ENCODE data around the gene RPTOR.

The RPTOR gene

DNA sequence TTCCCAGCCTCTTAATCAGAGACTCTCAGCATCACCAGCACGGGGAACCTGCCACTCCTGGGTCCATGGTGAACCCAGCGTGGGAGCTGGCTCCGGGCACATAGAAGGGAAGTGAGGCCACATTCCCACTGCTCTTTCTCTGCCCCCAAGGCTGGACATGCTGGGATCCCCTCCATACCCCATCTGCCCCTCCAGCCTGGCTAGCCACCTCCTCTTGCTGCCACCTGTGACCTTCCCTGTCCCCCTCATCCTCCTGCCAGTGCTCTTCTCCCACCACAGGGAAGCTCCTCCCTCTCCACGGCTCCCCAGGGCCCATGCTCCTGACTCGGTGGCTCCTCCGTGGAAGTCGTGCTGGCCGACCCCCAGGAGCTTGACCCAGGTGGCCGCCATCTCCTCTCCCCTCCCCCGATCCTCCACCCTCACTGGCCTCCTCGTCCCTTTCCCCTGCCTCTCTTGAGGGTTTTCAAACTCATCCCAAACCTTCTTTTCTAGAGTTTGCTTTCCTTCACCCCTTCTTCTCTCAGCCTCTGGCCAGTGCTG lies 307.9 kb downstream of the RPTOR start:
- no peak for DNase-seq (ENCODE audit: extremely low read depth in 1 of 2, low read depth in 1 of 2)

DNA sequence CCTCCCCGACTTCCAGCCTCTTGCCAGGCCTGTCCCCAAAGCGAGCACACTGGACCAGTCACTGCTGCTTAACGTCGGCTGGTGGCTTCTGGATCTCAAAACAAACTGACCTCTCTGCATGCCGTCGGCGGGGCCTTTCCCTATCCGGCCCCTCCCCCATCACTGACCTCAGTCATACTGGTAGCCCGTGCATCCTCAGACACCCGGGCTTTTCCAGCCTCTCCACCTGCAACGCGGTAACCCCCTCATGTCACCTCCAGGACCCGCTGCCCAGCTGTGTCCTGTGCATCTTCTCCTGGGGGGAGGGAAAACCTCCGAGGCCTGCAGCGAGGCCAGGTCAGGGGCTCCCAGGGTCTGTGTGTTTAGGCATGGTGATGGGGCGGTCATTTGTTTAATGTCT lies 308.4 kb downstream of the RPTOR start:
- DNase-seq (ENCODE audit: extremely low read depth in 1 of 2, low read depth in 1 of 2) = no peak

DNA sequence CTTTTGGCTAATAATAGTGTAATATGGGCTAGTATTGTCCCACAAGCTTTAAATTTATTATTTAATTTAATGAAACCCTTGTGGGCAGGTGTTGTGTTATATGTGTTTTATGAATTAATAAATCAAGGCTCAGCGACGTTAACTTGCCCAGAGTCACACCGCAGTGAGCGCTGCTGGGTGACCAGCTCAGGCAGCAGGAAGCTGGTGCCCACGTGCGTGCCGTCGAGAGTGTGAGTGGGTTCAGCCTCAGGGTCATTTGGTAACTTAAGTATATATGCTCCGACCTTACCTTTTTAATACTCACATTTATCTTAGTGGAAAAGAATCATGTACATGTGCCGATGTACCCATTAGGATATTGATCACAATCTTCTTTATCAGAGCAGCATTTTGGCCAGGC lies 309.6 kb downstream of the RPTOR start:
- no peak for DNase-seq (ENCODE audit: extremely low read depth in 1 of 2, low read depth in 1 of 2)

DNA sequence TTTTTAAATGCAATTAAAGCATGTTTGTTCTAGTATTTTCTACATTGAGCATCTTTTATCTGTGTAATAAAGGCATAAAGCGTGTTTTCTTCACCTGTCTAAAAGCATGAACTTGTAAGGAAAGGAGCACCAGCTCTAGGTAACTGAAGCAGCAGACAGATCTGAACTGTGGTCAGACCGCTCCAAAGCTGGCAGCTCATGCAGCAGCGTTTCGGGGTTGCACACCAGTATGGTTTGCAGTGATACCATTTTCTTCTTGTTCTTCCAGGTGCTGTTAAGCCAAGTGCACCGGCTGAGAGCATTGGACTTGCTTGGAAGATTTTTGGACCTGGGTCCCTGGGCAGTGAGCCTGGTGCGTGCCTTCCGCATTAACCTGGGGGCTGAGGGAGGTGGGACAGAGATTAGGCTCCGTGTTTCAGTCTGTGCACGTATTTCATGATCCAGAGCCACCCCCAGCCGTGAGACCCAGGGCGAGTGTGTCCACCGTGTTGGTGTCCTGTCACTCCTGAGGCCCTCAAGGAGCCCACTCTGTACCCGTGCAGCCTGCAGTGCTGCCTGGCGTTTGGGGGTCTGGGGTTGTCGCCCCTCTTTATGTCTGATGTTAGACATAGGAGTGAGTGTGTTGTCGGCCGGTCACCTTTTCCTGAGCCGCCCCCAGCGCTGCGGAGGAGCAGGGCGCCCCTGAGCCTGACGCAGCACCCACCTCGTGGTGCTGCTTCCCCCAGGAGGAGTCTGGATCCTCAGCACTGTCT lies 310.7 kb downstream of the RPTOR start:
- no peak for DNase-seq (ENCODE audit: extremely low read depth in 1 of 2, low read depth in 1 of 2)

DNA sequence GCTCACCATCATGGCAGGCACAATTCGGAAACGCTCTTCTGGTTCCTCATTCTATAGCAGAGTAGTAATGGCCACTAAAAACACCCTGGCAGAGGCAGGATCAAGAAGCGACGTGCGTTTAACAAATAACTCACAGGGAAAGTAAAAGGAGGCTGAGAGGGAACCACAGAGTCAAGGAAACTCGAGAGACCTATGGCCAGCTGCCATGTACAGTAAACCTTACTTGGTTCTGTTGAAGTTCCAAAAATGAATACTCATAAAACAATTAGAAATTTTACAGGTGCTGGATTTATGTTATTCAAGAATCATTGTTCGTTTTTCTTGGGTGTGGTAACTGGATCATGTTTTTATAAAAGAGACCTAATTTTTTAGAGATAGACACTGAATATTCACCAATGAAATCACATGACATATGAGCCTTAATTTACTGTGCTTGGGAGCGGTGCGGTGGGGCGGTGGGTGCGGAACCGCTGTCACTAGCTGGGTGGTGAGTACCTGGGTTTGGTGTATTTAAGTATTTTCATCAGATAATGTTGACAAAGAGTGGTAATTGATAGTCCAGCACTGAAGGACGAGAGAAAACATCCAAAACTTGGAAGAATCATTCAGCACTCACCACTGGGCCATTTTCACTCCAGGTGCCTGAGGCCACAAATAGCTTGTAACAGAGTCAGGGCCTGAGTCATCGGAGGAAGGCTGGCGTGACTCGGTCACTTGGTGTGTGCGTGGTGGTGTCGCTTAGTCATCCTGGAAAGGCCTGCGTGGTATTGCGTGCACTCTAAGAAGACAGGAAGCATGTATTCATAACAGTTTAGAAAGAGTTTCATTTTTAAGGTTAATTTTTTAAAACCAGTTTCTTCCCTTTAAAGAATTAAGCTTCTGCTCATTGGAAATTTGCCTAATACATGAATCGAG lies 311.6 kb downstream of the RPTOR start:
- DNase-seq (ENCODE audit: extremely low read depth in 1 of 2, low read depth in 1 of 2) = peak in 1 of 2 donors; percentile 52

DNA sequence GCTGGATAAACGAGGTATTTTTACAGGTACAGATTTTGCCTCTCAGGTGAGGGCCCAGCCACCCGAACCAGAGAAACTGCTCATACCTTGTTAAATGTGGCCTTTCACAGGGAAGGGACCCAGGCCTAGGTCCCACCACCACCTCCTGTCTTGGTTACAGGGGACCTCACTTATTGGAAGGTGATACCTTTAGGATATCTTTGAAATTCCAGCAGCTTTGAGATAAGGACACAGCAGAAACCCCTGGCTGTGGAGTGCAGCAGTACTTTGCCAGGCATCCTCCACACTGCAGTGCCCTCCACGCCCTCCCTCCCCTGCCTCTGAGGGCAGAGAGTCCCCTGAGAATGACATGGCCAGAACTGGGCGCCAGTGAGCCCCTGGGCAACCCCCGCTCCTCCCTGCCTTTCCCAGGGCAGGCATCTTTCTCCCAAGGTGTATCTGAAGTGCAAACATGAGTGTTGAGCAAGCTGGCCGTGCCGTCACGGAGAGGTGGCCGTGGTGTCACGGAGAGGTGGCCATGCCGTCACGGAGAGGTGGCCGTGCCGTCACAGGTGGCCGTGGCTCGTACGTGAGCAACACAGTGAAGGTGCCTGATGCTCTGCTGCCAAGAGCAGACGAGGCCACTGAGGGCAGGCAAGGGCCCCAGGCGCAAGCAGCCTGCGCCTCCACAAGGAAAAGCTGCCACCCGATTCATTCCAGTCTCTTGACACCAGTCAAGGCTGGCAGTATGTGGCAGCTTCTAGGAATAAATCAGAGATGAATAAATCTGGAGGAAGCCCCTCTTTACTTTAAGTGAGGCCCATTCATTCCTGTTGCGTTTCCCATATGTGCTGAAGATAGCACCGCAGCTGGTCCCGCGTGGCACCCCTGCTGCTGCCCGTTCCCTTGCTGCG lies 312.5 kb downstream of the RPTOR start:
- DNase-seq (ENCODE audit: extremely low read depth in 1 of 2, low read depth in 1 of 2) = no peak

DNA sequence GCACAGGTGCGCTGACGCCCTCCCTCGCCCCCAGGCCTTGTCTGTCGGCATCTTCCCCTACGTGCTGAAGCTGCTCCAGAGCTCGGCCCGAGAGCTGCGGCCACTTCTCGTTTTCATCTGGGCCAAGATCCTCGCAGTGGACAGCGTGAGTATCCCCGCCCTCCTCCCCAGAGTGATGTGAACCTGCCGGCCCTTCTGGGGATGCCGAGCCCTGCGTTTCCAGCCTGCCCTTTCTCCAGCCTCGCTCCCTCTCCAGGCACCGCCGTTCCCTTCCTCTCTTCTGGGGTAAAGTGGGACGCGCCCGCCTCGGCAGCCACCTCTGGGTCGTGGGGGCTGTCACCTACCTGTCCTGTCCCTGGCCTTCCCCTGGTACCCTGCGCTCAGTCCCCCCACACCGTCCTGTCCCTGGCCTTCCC lies 313.1 kb downstream of the RPTOR start:
- no peak for DNase-seq (ENCODE audit: extremely low read depth in 1 of 2, low read depth in 1 of 2)

DNA sequence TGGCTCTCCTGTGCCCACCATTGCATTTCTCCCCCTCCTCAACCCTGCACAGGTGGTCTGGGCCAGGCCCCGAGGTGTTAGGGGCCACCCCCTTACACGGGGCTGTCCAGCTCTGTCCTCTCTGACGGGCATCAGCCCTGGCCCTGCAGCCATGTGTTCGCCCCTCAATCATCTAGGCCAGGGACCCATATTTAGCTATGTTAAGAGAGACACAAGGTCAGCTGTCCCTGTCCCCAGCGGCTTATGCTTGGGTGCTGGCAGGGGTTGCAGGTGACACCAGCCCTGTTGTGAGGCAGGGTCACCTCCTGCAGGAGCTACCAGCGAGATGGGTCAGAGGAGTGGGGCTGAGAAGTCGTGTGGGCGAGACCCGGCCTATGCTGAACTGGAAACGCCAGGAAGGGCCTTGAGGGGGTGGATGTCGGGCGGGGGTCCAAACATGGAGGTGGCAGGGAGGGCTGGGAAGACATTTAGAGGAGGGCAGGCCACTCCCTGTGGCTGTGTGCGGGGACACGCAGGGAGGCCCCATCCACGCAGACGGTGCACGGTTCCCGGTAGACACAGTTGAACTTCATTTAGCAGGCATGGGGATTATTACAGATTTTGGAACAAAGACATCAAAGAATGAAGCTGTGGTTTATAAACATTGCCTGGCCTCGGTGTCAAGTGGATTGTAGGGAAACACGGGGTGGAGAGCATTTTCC lies 313.8 kb downstream of the RPTOR start:
- DNase-seq (ENCODE audit: extremely low read depth in 1 of 2, low read depth in 1 of 2) = no peak

DNA sequence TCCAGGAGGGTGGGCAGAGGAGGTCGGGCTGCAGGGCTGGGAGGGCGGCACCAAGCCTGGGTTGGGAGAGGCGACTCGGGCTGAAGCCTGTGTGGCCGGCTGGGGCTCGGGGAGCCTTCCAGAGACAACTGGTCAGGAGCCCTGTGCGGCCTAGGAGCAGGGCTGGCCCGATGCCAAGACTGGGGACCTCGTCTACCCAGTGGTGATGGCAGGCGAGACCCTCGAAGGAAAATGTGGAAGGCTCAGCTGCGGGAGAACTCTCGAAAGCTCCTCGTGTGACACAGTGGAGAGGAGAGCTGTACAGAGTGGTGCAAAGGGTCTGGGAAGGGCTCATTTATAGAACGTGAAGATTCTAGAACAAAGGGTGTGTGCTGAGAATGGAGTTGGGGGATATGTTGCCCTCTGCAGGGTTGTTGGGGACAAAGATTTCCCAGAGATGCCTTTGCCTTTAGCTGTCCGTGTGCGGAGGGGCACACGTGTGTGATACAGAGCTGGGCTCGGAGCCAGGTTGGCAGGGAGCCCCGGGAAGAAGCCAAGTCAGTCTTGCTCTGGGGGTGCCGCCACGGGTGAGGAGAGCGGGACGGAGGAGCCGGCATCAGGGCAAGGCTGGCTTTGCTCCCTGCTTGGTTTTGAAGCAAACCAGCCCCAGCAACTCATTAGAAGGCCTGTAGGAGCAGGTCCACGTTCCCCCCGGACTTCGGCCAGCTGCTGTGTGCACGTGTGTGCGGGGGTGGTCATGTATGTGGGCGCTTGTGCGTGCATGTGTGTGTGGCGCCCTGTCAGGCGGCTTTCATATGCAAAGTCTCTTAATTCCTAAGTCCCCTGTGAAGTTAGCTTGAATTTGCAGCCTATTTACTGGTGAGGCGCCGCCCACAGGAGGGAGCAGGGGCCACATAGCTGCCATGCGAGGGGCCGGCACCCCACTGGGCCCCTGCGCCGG lies 314.6 kb downstream of the RPTOR start:
- no peak for DNase-seq (ENCODE audit: extremely low read depth in 1 of 2, low read depth in 1 of 2)

DNA sequence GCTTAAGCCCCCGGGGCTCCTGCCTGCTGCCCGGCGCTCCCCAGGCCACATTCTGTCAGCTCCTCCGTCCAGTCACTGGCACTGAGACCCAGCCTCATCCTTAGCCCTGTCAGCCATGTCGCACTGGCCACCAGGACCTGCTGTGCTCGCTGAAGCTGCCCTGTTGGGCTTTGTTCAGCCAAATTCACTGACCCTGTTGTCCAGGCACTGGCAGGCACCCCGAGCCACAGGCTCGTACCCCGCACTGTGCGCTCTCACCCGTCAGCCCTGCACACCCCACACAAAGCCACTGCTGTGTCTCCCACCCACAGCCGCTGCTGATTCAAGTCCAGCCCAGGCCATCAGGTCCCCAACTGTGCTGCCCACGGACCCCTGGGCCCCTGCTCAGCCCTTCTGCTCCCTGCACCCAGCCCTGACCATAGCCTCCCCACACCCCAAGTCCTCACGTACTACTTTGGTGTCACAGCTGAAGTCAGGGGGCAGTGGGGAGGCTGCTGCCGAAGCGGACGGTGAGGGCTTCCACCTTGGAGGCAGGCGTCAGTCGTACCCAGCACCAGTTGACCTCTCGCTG lies 315.5 kb downstream of the RPTOR start:
- DNase-seq (ENCODE audit: extremely low read depth in 1 of 2, low read depth in 1 of 2) = no peak

DNA sequence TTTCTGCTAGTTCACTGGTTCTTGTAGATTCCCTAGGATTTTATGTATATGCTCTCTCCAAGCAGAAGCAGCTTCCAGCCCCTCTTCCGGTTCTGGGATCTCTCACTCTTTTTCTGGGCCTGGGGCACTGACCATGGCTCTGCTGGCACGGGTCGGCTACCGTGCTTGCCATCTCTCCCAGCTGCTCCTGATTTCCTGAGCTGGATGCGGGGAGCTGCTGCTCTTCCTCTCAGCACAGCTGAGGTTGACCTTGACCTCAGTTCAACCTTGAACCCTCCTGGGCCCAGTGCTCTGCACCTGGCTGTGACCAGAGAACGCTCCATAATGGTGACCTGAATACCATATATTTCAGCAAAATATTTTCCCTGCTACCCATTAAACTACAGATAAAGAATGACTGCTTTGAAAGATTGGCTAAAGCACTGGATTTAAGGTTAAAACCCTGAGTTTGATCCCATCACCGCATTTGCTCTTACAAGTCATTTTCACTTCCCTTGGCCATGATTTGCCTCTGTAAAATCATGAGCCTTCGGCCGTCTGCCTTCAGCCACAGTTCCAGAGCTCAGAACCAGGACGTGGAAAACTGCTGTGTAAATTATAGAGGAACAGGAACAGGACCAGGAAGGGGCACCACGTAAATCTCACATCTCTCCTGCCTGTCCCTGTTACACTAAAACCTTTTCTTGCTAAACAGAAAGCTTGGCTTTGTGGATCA lies 316.2 kb downstream of the RPTOR start:
- DNase-seq (ENCODE audit: extremely low read depth in 1 of 2, low read depth in 1 of 2) = no peak

DNA sequence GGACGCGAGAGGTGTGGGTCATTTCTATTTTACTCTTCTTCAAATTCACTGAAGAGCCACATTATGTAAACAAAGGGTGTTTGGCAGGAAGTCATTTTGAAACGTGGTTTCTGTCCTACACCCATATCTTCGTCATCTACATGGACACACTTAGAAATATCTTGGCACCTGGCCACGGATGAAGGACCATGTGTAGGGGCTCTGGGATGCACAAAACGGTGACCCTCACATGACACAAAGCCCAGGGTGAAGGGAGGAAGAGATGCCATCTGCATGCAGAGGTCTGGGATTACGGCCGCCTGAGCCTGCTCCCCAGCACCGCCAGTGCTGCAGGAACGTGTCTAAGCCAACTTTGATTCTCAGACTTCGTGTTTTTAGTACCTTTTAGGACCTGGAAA lies 316.8 kb downstream of the RPTOR start:
- DNase-seq (ENCODE audit: extremely low read depth in 1 of 2, low read depth in 1 of 2) = no peak

DNA sequence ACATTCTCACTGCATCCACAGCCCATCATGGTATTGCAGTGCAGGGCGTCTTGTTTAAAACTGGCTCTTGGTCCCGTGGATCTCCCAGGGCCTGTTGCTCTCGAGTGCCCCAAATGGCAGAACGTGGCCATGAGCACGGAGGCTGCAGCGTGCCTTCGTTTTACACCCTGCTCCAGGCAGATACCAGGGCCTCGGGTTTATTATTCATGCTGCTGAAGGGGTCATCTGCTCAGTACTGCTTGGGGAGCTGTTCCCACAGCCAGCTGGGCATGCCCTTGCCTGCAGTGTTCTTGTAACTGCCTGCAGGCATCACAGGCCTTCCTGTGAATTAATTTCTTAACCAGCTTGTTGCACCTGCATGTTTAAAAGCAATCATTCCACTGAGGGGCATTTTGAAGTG lies 317.3 kb downstream of the RPTOR start:
- DNase-seq (ENCODE audit: extremely low read depth in 1 of 2, low read depth in 1 of 2) = peak in 1 of 2 donors; percentile 25

DNA sequence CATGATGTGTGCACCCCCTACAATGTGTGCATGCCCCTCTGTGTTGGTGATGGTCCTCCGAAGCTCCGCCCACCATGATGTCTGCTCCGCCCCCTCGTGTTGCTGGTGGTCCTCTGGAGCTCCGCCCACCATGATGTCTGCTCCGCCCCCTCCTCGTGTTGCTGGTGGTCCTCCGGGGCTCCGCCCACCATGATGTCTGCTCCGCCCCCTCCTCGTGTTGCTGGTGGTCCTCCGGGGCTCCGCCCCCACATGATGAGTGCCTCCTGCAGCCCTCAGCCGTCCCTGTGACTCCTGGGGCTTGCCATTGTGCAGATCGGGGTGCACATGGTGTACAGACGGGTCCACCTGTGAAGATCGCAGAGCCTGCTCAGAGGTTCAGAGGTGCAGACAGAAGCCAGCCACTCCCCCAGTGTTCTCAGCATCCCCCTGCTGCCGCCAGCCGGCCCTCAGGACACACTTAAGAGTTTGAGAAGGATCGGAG lies 317.9 kb downstream of the RPTOR start:
- no peak for DNase-seq (ENCODE audit: extremely low read depth in 1 of 2, low read depth in 1 of 2)

DNA sequence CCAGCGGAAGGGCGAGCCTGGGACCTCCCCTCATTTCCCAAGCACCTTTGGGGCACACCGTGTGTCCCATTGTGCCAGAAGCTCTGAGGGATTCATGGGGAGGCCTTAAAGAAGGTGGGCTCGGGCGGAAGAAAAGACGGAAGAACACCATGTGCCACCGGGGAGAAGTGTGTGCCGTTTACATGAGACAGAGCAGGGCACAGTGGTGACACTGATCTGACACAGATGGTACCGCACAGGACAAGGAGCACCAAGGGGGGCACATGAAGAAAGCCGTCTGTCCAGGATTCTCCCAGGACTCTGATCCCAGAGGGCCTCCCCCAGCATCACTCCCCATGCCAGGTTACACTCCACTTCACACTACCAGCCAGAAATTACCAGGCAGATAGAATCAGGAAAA lies 318.3 kb downstream of the RPTOR start:
- no peak for DNase-seq (ENCODE audit: extremely low read depth in 1 of 2, low read depth in 1 of 2)

DNA sequence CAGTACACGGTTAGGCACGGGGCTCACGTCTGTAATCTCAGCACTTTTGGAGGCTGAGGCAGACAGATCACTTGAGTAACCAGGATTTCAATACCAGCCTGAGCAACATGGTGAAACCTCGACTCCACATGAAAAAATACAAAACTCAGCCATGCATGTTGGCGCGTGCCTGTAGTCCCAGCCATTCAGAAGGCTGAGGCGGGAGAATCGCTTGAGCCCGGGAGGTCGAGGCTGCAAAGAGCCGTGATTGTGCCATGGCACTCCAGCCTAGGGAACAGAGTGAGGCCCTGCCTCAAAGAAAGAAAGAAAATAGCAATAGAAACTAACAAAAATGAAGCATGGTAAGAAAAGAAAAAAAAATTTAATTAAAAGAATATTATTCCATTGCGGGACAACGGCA lies 319.0 kb downstream of the RPTOR start:
- no peak for DNase-seq (ENCODE audit: extremely low read depth in 1 of 2, low read depth in 1 of 2)

DNA sequence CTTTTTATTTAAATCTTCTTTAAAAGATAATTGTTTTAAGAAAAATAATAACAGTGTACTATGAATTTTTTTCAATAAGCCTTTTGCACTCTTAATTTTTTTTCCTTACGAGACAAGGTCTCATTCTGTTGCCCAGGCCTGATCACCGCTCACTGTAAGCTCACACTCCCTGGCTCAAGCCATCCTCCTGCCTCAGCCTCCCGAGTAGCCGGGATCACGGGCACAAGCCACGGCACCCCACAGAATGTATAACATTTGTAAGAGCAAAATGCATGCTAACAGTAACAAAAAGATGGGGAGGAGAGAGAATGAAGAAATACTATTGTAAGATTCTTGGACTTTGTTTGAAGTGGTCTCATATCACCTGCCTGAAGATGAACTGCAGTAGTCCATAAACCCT lies 320.1 kb downstream of the RPTOR start:
- DNase-seq (ENCODE audit: extremely low read depth in 1 of 2, low read depth in 1 of 2) = no peak

Measured in activated CD8-positive, alpha-beta memory T cell treated with anti-CD3 and anti-CD28 coated beads for 1 hour (primary cell).